NB4 (cell line): ENCODE data around the gene PTK6.

Source experiments
- POLR2A ChIP-seq: IDR thresholded peaks from 2 replicates; pipeline ENCODE4 v1.6.1; 2011; ENCODE audit warnings: mild to moderate bottlenecking; ENCODE audit not compliant: insufficient read length; ENCODE audit errors: extremely low read depth
- TF ChIP-seq, protein P1 (sequence below): IDR thresholded peaks from one replicate; pipeline ENCODE4 v1.5.1; 2012; ENCODE audit warnings: low read depth, low read length
- TF ChIP-seq, protein P2 (sequence below): IDR thresholded peaks from 2 replicates; pipeline ENCODE4 v1.6.1; 2011; ENCODE audit warnings: low read depth, low read length

DNA sequence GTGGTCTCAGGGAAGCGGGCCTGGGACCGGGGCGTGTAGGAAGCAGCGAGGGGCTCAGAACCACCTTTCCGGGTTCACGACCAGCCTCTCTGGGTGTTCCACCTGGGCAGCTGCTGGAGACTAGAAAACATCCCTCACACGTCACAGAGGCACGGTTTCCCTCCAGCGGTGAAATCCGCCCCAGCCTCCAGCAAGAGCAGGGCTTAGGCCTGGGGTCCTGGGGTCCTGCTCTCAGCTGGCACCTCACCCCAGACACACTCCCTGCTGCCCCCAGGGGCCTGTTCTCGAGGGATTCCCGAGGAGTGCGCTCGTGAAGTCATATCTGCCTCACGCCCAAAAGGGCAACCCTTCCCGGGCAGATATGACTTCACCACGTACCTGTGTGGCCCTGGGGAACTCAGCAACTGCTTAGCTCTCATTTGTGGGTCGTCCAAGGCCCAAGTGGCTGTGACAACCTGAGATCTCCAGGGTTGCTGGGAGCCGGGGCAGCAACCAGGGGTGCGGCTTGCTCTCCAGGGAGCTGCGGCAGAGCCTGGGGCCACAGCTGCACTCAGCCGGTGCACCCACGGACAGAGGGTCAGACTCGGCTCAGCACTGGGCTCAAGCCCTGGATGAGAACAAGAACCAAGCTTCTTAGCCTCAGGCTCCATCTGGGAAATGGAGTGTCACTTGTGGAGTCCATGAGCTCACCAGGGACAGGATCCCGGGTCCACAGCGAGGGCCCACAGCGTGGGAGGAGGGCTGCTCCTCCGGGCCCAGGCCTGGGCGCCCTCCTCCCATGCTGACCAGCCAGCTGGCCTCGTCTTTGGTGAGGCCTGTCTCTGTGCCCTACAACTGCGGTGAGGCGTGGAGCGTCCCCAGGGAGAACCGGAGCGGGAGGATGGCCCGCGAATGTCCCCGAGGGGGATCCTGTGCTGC is 17.4 kb upstream of the PTK6 start:
- TF ChIP-seq, protein P1, sequence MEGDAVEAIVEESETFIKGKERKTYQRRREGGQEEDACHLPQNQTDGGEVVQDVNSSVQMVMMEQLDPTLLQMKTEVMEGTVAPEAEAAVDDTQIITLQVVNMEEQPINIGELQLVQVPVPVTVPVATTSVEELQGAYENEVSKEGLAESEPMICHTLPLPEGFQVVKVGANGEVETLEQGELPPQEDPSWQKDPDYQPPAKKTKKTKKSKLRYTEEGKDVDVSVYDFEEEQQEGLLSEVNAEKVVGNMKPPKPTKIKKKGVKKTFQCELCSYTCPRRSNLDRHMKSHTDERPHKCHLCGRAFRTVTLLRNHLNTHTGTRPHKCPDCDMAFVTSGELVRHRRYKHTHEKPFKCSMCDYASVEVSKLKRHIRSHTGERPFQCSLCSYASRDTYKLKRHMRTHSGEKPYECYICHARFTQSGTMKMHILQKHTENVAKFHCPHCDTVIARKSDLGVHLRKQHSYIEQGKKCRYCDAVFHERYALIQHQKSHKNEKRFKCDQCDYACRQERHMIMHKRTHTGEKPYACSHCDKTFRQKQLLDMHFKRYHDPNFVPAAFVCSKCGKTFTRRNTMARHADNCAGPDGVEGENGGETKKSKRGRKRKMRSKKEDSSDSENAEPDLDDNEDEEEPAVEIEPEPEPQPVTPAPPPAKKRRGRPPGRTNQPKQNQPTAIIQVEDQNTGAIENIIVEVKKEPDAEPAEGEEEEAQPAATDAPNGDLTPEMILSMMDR = no peak
- TF ChIP-seq POLR2A = no peak
- TF ChIP-seq, protein P2, sequence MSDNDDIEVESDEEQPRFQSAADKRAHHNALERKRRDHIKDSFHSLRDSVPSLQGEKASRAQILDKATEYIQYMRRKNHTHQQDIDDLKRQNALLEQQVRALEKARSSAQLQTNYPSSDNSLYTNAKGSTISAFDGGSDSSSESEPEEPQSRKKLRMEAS = no peak
